Measurements from ENCODE around the gene ELP5.
A peak's percentile ranks its signal among the peaks of the same experiment; 100 is the strongest.

Gene ELP5

DNA sequence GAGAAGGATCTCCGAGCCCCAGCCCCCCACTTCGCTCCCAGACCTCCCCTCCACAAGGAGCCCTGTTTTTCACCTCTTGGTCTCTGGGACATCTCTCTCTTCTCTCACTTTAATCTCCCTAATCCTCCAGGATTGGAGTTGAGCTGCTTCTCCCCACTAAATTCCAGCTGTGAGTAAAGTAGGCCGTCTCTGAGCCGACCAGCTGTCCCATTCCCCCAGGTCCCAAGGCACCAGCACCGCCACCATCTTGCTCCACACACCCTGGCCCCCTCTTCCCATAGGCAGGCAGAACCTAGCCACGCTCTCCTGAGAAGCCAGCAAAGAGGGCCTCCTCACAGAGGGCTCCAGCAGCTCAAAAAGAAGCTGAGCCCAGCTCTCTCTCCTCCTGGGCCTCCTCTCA lies 33.3 kb upstream of the ELP5 start:
- Histone ChIP-seq H3K4me3 (ENCODE audit: low read depth in 1 of 2, low read length in 2 of 2) (no peak overlapping the region), H3K79me2 (ENCODE audit: insufficient read depth, low read length) (peaks cover 39% of the 10 kb centered on the region), H2AFZ (ENCODE audit: low read depth, low read length) (no peak overlapping the region), H3K4me1 (ENCODE audit: insufficient read depth, low read length) (peaks cover 80% of the 10 kb centered on the region), H4K20me1 (ENCODE audit: insufficient read depth, low read length) (peaks cover 29% of the 10 kb centered on the region), H3K4me2 (ENCODE audit: insufficient read depth, low read length) (peak overlapping the region; percentile 88), H3K27me3 (ENCODE audit: insufficient read depth, low read length, poor library complexity) (no peaks in the 10 kb centered on the region), H3K36me3 (ENCODE audit: insufficient read depth, low read length) (peaks cover 32% of the 10 kb centered on the region), H3K9me3 (ENCODE audit: insufficient read depth, low read length, severe bottlenecking) (no peaks in the 10 kb centered on the region), H3K27ac (ENCODE audit: low read length) (peak overlapping the region; percentile 91), H3K9ac (ENCODE audit: low read depth, low read length) (peak overlapping the region; percentile 89; the same call in 1 of the 2 replicates)
- DNase-seq (no peak), ATAC-seq (ENCODE audit: insufficient read depth, low read depth) (no peak)
- TF ChIP-seq, protein P1, sequence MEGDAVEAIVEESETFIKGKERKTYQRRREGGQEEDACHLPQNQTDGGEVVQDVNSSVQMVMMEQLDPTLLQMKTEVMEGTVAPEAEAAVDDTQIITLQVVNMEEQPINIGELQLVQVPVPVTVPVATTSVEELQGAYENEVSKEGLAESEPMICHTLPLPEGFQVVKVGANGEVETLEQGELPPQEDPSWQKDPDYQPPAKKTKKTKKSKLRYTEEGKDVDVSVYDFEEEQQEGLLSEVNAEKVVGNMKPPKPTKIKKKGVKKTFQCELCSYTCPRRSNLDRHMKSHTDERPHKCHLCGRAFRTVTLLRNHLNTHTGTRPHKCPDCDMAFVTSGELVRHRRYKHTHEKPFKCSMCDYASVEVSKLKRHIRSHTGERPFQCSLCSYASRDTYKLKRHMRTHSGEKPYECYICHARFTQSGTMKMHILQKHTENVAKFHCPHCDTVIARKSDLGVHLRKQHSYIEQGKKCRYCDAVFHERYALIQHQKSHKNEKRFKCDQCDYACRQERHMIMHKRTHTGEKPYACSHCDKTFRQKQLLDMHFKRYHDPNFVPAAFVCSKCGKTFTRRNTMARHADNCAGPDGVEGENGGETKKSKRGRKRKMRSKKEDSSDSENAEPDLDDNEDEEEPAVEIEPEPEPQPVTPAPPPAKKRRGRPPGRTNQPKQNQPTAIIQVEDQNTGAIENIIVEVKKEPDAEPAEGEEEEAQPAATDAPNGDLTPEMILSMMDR (IDR thresholded peaks at IDR 0.05; ENCODE audit: borderline replicate concordance, extremely low read depth, low read length, poor library complexity, severe bottlenecking) = no peak
- no peak for TF ChIP-seq EZH2 (IDR thresholded peaks at IDR 0.05; ENCODE audit: borderline replicate concordance, low read depth, low read length, severe bottlenecking)

GRCh38 chr17:7219229-7219811 lies 32.7 kb upstream of the ELP5 start:
- Histone ChIP-seq H2AFZ (ENCODE audit: low read depth, low read length) (peak overlapping the region; percentile 62), H3K4me3 (ENCODE audit: low read depth in 1 of 2, low read length in 2 of 2) (peak overlapping the region; percentile 67 to 85; a peak in 3 of 4 replicates), H3K36me3 (ENCODE audit: insufficient read depth, low read length) (peaks cover 38% of the 10 kb centered on the region), H3K27ac (ENCODE audit: low read length) (peak overlapping the region; percentile 91), H3K79me2 (ENCODE audit: insufficient read depth, low read length) (peaks cover 39% of the 10 kb centered on the region), H4K20me1 (ENCODE audit: insufficient read depth, low read length) (peaks cover 35% of the 10 kb centered on the region), H3K4me2 (ENCODE audit: insufficient read depth, low read length) (peak overlapping the region; percentile 88), H3K9ac (ENCODE audit: low read depth, low read length) (peak overlapping the region; percentile 89), H3K4me1 (ENCODE audit: insufficient read depth, low read length) (peaks cover 75% of the 10 kb centered on the region), H3K9me3 (ENCODE audit: insufficient read depth, low read length, severe bottlenecking) (no peaks in the 10 kb centered on the region), H3K27me3 (ENCODE audit: insufficient read depth, low read length, poor library complexity) (no peaks in the 10 kb centered on the region)
- no peak for DNase-seq
- no peak for ATAC-seq (ENCODE audit: insufficient read depth, low read depth)
- TF ChIP-seq EZH2 (IDR thresholded peaks at IDR 0.05; ENCODE audit: borderline replicate concordance, low read depth, low read length, severe bottlenecking) = no peak
- TF ChIP-seq, protein P1 (IDR thresholded peaks at IDR 0.05; ENCODE audit: borderline replicate concordance, extremely low read depth, low read length, poor library complexity, severe bottlenecking) = no peak

DNA sequence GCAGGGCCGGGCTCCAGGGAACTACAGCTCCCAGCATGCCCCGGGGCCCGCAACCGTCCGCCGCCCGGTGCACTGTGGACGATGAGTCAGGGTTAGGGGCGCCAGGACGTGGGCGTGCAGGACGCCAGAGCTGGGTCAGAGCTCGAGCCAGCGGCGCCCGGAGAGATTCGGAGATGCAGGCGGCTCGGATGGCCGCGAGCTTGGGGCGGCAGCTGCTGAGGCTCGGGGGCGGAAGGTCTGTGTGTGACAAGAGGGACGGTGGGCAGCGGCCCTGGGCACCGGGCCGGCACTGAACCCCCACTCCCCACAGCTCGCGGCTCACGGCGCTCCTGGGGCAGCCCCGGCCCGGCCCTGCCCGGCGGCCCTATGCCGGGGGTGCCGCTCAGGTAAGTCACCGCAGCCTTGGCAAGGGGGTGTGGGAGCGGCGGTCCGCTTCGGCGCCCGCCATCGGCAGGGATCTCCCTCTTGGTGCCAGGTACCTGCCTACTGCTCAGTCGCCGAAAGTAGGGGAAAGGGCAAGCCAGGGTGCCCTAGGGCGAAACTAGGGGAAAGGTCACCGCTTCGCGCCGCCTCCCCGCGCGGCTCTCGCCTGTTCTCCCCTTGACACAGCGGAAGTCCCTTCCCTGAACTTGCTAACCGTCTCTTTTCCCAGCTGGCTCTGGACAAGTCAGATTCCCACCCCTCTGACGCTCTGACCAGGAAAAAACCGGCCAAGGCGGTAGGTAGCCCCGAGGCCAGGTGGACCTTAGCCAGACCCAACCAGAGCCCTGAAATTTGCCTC lies 32.0 kb upstream of the ELP5 start, which contains the start of the genes ACADVL and DLG4:
ACADVL (plus strand) TSS at position 127 of the 781 bp plus-strand sequence; CDS start at position 174, 47 bp downstream.
DLG4 (minus strand) TSS at position 25 of the 781 bp plus-strand sequence.
- Histone ChIP-seq H3K9me3 (ENCODE audit: insufficient read depth, low read length, severe bottlenecking) (no peaks in the 10 kb centered on the region), H2AFZ (ENCODE audit: low read depth, low read length) (peak within 1 kb of the TSS; percentile 62), H3K4me2 (ENCODE audit: insufficient read depth, low read length) (peak within 1 kb of the TSS; percentile 88), H3K27ac (ENCODE audit: low read length) (peak within 1 kb of the TSS; percentile 91), H4K20me1 (ENCODE audit: insufficient read depth, low read length) (peaks cover 35% of the 10 kb centered on the region), H3K27me3 (ENCODE audit: insufficient read depth, low read length, poor library complexity) (no peaks in the 10 kb centered on the region), H3K79me2 (ENCODE audit: insufficient read depth, low read length) (peaks cover 39% of the 10 kb centered on the region), H3K4me3 (ENCODE audit: low read depth in 1 of 2, low read length in 2 of 2) (peak within 1 kb of the TSS; percentile 67 to 85), H3K9ac (ENCODE audit: low read depth, low read length) (peak within 1 kb of the TSS; percentile 89), H3K4me1 (ENCODE audit: insufficient read depth, low read length) (peaks cover 68% of the 10 kb centered on the region), H3K36me3 (ENCODE audit: insufficient read depth, low read length) (peaks cover 43% of the 10 kb centered on the region)
- ATAC-seq (ENCODE audit: insufficient read depth, low read depth) (peak; percentile 75), DNase-seq (peak; percentile 80)
- TF ChIP-seq, protein P1 (IDR thresholded peaks at IDR 0.05; ENCODE audit: borderline replicate concordance, extremely low read depth, low read length, poor library complexity, severe bottlenecking) = no peak
- no peak for TF ChIP-seq EZH2 (IDR thresholded peaks at IDR 0.05; ENCODE audit: borderline replicate concordance, low read depth, low read length, severe bottlenecking)

All from DND-41 (cell line).